ENCODE results near the gene RXRB.

The RXRB gene

GRCh38 chr6:33195304-33196165, 4.9 kb downstream of the RXRB start:
- no peak for DNase-seq

- DNase-seq: no peak
These were observed 6.0 kb downstream of the RXRB start for GRCh38 chr6:33194431-33194979.

GRCh38 chr6:33193619-33194018, 6.8 kb downstream of the RXRB start:
- no peak for DNase-seq

GRCh38 chr6:33192671-33193602, 7.5 kb downstream of the RXRB start:
- DNase-seq: no peak

GRCh38 chr6:33192105-33192646, 8.3 kb downstream of the RXRB start, which contains the start of gene COL11A2:
Gene COL11A2 (minus strand): TSS chr6:33192467. CDS start chr6:33192240, 227 bp downstream.
- DNase-seq: no peak

- no peak for DNase-seq
These were observed 8.9 kb downstream of the RXRB start for GRCh38 chr6:33191383-33192104.

- DNase-seq: no peak
These were observed 9.9 kb downstream of the RXRB start for GRCh38 chr6:33190504-33191107.

- no peak for DNase-seq
These were observed 10.6 kb downstream of the RXRB start for GRCh38 chr6:33189625-33190448.

- no peak for DNase-seq
These were observed 11.3 kb downstream of the RXRB start for GRCh38 chr6:33189164-33189563.

GRCh38 chr6:33187809-33188208, 12.7 kb downstream of the RXRB start:
- DNase-seq: no peak

- no peak for DNase-seq
These were observed 14.7 kb downstream of the RXRB start for GRCh38 chr6:33185654-33186187.

- DNase-seq: no peak
These were observed 15.3 kb downstream of the RXRB start for GRCh38 chr6:33185190-33185589.

- no peak for DNase-seq
These were observed 17.3 kb downstream of the RXRB start for GRCh38 chr6:33183071-33183683.

GRCh38 chr6:33181141-33181540, 19.3 kb downstream of the RXRB start:
- DNase-seq: no peak

GRCh38 chr6:33178755-33179475, 21.6 kb downstream of the RXRB start:
- no peak for DNase-seq

- no peak for DNase-seq
These were observed 22.7 kb downstream of the RXRB start for GRCh38 chr6:33177552-33178446.

- no peak for DNase-seq
These were observed 23.6 kb downstream of the RXRB start for GRCh38 chr6:33176906-33177305.

- no peak for DNase-seq
These were observed 24.9 kb downstream of the RXRB start for GRCh38 chr6:33175436-33176069.
